Fibroblast of mammary gland (primary cell): ENCODE measurements around the gene ADGRV1.

Source experiments
- DNase-seq: peaks from one replicate; pipeline ENCODE4 v3.0.0-alpha.2; 2010; ENCODE audit warnings: low read depth
- H3K4me3 ChIP-seq: 2 replicates; pipeline ENCODE4 v1.5.1; 2011; ENCODE audit warnings: low read depth, mild to moderate bottlenecking, low read length, moderate library complexity; ENCODE audit not compliant: control insufficient read depth
- TF ChIP-seq, protein P1 (sequence below): conservative IDR thresholded peaks from 2 replicates; pipeline ENCODE4 v1.5.1; 2011; ENCODE audit warnings: low read depth, low read length, inconsistent platforms; ENCODE audit not compliant: control insufficient read depth, insufficient read depth

Gene ADGRV1

DNA sequence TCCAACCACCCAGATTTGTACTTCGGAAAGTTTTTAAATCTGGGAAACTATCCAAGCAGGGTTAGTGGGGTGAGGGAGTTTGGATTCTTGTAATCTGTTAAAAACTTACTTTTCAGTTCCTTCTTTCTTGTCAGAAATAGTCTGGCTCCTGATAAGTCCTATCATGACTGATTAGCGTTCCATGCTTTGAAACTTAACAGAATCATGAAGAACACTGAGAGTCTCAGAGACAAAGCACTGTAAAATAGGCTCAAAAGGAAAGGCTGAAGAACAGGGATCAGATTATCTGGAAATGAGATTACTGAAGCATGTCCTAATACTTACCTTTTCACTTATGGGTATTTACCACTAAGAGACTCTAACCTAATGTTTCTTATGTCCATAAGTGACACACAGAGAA, 582.1 kb downstream of the ADGRV1 start:
- TF ChIP-seq, protein P1, sequence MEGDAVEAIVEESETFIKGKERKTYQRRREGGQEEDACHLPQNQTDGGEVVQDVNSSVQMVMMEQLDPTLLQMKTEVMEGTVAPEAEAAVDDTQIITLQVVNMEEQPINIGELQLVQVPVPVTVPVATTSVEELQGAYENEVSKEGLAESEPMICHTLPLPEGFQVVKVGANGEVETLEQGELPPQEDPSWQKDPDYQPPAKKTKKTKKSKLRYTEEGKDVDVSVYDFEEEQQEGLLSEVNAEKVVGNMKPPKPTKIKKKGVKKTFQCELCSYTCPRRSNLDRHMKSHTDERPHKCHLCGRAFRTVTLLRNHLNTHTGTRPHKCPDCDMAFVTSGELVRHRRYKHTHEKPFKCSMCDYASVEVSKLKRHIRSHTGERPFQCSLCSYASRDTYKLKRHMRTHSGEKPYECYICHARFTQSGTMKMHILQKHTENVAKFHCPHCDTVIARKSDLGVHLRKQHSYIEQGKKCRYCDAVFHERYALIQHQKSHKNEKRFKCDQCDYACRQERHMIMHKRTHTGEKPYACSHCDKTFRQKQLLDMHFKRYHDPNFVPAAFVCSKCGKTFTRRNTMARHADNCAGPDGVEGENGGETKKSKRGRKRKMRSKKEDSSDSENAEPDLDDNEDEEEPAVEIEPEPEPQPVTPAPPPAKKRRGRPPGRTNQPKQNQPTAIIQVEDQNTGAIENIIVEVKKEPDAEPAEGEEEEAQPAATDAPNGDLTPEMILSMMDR: no peak
- DNase-seq: no peak
- no peak overlapping the region for H3K4me3 ChIP-seq

DNA sequence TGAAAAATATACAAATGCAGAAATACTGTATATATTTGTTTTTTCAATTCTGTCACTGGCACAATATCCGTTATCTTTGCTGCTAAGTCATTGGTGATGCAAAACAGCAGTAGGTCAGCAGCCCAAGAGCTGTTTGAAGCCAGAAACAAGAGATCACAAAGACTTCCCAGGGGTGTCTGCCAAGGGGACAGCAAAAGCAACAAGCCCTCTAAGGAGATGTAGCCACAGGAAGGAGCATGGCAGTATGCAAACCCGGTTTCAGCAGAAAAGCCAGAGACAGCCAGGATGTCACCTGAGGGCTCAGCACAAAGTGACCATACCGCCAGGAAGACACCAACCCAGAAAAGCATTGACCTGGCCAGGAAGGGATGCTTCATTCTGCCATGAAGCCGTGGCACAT, 583.0 kb downstream of the ADGRV1 start:
- H3K4me3 ChIP-seq: no peak overlapping the region
- DNase-seq: no peak
- TF ChIP-seq, protein P1: no peak

DNA sequence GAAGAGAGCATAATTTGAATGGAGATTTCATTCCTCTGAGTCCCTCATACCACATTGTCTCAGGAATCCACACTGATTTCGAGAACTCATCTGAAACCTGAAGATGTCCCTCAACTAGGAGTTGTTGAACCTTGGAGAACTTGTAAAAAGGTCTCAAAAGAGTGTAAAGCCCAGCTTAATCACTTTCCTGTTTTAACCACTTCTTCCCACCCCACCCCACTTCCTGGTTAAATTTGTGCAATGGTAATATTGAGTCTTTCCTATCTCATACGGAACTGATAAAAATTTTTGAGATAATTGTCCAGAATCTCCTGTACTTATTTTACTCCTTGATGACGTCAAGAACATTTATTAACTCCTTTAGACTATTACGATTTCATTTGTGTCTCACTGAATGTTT, 583.8 kb downstream of the ADGRV1 start:
- TF ChIP-seq, protein P1: no peak
- no peak overlapping the region for H3K4me3 ChIP-seq
- DNase-seq: no peak

DNA sequence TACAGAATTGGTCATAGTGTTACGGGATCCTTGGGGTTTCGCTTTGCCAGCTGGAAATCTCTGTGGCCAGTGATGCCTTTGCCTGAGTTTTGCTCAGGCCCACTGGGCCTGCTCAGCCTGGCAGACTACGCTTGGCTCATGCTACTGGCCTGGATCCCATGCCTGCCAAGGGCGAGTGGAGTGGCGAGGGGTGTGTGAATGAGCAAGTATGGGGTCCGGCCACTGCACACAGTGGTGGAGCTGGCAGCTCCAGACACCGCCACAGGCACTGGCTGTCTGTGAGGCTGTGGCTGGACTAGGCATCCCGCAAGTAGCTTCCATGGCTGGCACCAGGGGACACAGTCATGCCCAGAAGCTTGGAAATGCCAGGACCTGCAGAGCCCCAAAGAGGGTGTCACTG, 584.2 kb downstream of the ADGRV1 start:
- no peak overlapping the region for H3K4me3 ChIP-seq
- TF ChIP-seq, protein P1: no peak
- DNase-seq: no peak

DNA sequence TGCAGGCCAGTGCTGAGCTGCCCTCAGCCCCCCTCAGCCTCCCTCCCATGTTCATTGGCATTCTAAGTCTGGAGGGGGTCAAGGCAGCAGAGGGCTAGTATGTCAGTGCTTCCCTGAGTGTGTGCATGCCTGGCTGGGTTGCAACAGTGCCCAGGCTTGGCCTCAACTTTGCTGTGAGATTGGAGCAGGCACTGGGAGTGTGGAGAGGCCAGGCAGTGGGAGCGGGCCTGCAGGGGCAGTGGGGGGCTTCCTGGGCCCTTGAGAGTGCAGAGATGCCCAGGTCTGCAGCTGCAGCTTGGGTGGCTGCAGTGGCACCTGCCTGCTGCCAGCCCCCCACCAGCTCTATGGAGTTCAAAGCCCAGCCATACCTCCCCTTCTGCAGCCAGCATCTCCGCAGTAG, 585.2 kb downstream of the ADGRV1 start:
- H3K4me3 ChIP-seq: no peak overlapping the region
- TF ChIP-seq, protein P1: no peak

DNA sequence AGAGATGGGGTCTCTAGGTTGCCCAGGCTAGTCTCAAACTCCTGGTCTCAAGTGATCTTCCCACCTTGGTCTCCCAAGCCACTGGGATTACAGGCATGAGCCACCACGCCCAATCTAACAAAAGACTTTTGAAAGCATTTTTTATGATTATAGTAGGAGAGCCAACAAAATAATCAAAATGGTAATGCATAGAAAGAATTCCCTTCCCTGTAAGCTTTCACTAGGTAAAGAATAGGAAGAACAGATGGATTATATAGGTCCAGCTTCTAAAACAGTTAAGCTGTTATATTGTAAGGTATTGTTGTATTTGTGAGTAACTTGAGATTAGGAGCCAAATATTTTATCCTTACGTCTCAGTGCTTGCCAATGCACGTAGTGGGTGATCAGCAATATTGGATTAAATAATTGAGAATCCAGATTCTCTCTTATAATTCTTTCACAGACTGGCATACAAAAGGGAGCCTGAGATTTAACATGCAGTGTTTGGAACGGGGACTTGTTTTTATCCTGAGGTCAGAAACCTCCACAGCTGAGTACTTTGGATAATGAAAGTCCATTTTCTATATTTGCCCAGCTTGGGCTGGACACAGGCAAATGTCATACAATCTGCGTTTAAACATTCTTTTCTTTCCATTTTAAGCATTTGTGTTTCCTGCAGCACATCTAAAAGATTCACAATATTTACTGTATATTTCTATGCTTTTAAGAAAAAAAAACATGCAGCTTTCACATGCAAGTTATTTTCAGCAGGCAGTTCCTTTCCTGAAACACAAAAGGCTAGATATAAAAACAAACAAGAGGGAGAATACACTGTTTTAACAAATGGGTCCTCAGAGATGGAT, 586.1 kb downstream of the ADGRV1 start:
- no peak for DNase-seq
- TF ChIP-seq, protein P1: no peak
- no peak overlapping the region for H3K4me3 ChIP-seq

More for the DNA sequence above, 585.2 kb downstream of the ADGRV1 start:
- DNase-seq: no peak

DNA sequence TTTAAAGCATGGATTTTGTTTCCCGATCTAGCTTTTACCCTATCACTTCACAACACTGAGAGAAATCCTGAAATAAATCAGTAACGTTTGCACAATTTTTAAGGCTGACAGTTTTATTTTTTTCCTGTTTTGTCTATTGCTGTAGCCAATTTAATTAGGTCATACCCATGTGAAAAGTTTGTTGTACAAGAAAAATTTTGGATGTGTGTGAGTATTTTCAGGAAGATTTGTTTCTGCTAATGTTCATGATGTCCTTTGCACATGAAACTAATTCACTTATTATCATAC, 586.7 kb downstream of the ADGRV1 start:
- TF ChIP-seq, protein P1: no peak

More for the DNA sequence above, 586.7 kb downstream of the ADGRV1 start:
- no peak for DNase-seq
- H3K4me3 ChIP-seq: no peak overlapping the region
